Chondrocyte (in vitro differentiated cells): Measurements from ENCODE around the gene ETV3. TPM values are rescaled to one million over a fixed set of nuclear protein-coding genes. Genes with fewer than 3 reads are reported as not detected.

Source experiments
- DNase-seq: peaks from one replicate; pipeline ENCODE4 v3.0.0; 2021; ENCODE audit warnings: mixed read lengths, low spot score
- H3K27ac Mint-ChIP-seq: one replicate; pipeline ENCODE4 v1.8.0; 2021; ENCODE audit warnings: mild to moderate bottlenecking, moderate library complexity, mixed read lengths; ENCODE audit not compliant: unreplicated experiment
- H3K27me3 Mint-ChIP-seq: 2 replicates; pipeline ENCODE4 v1.8.0; 2021; ENCODE audit warnings: low read depth, mixed read lengths
- H3K36me3 Mint-ChIP-seq: 2 replicates; pipeline ENCODE4 v1.8.0; 2021; ENCODE audit warnings: low read depth, mixed read lengths
- H3K4me1 Mint-ChIP-seq: 2 replicates; pipeline ENCODE4 v1.8.0; 2021; ENCODE audit warnings: low read depth, mild to moderate bottlenecking, mixed read lengths
- H3K4me3 Mint-ChIP-seq: one replicate; pipeline ENCODE4 v1.8.0; 2021; ENCODE audit warnings: mild to moderate bottlenecking, moderate library complexity, mixed read lengths; ENCODE audit not compliant: unreplicated experiment
- H3K9me3 Mint-ChIP-seq: 2 replicates; pipeline ENCODE4 v1.8.0; 2021; ENCODE audit warnings: low read depth, mixed read lengths
- total RNA-seq: library from RNA; stranded (reverse); gene quantifications from 3 replicates; pipeline ENCODE4 v1.2.1, GENCODE V29; 2021
- TF ChIP-seq, protein P1 (sequence below): fragments of 200-600 bp; sonication (generic); IDR thresholded peaks from 2 replicates; pipeline ENCODE4 v1.5.0; 2021; ENCODE audit warnings: antibody characterized with exemption, mild to moderate bottlenecking, moderate library complexity

The ETV3 gene
- total RNA-seq, 1 donor from 2014 or later, result 23.4 TPM

DNA sequence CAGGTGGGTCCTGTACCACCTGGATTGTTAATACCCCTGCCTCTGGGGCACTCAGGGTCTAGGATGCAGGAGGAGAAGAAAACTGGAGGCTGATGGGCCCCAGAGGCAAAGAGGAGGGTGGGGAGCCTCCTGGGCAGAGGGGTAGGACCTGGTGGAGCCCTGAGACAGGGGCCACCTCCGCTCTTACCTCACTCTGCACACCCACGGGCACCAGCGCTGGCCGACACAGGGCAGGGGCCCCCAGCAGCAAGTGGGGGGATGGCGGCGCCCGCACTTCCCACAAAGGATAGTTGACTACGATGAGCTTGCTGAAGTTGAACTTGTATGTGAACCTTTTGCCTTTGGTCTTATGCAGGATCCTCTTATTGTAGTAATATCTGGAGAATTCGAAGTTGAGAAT is 39.7 kb downstream of the ETV3 start:
- Mint-ChIP-seq H3K4me3 (no peak overlapping the region), H3K27me3 (peaks cover 4% of the 10 kb centered on the region), H3K36me3 (no peaks in the 10 kb centered on the region), H3K9me3 (no peaks in the 10 kb centered on the region), H3K4me1 (no peaks in the 10 kb centered on the region), H3K27ac (no peak overlapping the region)
- TF ChIP-seq, protein P1, sequence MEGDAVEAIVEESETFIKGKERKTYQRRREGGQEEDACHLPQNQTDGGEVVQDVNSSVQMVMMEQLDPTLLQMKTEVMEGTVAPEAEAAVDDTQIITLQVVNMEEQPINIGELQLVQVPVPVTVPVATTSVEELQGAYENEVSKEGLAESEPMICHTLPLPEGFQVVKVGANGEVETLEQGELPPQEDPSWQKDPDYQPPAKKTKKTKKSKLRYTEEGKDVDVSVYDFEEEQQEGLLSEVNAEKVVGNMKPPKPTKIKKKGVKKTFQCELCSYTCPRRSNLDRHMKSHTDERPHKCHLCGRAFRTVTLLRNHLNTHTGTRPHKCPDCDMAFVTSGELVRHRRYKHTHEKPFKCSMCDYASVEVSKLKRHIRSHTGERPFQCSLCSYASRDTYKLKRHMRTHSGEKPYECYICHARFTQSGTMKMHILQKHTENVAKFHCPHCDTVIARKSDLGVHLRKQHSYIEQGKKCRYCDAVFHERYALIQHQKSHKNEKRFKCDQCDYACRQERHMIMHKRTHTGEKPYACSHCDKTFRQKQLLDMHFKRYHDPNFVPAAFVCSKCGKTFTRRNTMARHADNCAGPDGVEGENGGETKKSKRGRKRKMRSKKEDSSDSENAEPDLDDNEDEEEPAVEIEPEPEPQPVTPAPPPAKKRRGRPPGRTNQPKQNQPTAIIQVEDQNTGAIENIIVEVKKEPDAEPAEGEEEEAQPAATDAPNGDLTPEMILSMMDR, result no peak
- no peak for DNase-seq

DNA sequence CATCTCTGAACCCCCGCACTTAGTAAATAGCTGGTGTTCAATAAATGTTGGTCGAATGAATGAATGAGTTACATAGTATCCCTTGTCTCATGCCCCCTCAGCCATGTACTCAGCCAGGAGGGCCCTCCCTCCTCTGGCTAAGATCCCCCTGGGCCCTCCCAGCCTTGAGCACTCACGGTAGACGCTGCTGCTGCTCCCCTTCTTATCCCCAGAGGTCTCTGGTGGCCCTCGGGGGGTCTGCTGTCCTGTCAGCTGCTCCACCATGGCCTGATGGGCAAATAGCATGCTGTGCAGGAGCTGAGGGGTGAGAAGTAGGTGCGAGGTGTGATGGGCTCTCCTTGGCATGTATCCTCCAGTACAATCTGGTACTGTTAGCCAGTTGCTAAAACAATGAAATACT is 40.5 kb downstream of the ETV3 start:
- no peak overlapping the region for H3K27ac Mint-ChIP-seq
- TF ChIP-seq, protein P1, result no peak
- no peak overlapping the region for H3K4me3 Mint-ChIP-seq
- H3K4me1 Mint-ChIP-seq, result no peaks in the 10 kb centered on the region
- DNase-seq, result no peak
- H3K9me3 Mint-ChIP-seq, result no peaks in the 10 kb centered on the region
- peaks cover 4% of the 10 kb centered on the region for H3K27me3 Mint-ChIP-seq
- no peaks in the 10 kb centered on the region for H3K36me3 Mint-ChIP-seq

DNA sequence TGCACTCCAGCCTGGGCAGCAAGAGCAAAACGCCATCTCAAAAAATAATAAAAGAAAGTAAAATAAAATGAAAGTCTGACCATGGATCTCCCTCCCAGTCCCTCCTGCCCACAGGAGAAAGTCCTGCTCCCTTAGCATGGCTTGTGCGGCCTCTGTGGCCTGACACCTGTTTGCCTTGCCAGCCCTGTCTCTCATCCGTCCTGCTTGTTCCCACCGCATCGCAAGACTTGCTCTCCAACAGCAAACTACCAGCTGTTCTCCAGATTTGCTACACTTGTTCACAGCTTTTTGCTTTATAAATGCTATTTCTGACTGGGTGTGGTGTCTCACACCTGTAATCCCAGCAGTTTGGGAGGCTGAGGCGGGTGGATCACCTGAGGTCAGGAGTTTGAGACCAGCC is 41.3 kb downstream of the ETV3 start:
- TF ChIP-seq, protein P1, result no peak
- no peak for DNase-seq
- H3K27ac Mint-ChIP-seq, result no peak overlapping the region
- H3K27me3 Mint-ChIP-seq, result no peaks in the 10 kb centered on the region
- H3K9me3 Mint-ChIP-seq, result no peaks in the 10 kb centered on the region
- H3K4me1 Mint-ChIP-seq, result no peaks in the 10 kb centered on the region
- no peaks in the 10 kb centered on the region for H3K36me3 Mint-ChIP-seq
- H3K4me3 Mint-ChIP-seq, result no peak overlapping the region

DNA sequence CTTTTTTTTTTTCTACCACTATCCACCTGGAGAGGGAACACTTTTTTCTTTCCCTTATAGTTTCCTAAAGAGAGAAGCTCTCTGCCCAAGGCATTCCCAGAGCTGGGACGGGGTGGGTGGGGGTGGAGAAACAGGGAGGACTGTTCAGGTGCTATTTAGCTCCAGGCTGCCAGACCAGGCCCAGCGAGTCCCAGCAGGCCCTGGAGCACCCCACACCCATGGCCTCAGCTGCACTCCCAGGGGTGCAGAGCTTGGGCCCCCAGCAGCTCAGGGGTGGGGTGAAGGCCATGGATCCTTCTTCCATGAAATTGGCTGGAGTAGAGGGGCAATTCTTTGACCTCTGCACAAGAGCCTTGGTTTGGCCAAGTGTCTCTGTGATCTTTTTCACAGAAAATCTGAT is 42.6 kb downstream of the ETV3 start:
- no peak overlapping the region for H3K4me3 Mint-ChIP-seq
- H3K36me3 Mint-ChIP-seq, result no peaks in the 10 kb centered on the region
- TF ChIP-seq, protein P1, result no peak
- H3K27me3 Mint-ChIP-seq, result no peaks in the 10 kb centered on the region
- no peaks in the 10 kb centered on the region for H3K9me3 Mint-ChIP-seq
- no peak overlapping the region for H3K27ac Mint-ChIP-seq
- peaks cover 2% of the 10 kb centered on the region for H3K4me1 Mint-ChIP-seq
- no peak for DNase-seq

DNA sequence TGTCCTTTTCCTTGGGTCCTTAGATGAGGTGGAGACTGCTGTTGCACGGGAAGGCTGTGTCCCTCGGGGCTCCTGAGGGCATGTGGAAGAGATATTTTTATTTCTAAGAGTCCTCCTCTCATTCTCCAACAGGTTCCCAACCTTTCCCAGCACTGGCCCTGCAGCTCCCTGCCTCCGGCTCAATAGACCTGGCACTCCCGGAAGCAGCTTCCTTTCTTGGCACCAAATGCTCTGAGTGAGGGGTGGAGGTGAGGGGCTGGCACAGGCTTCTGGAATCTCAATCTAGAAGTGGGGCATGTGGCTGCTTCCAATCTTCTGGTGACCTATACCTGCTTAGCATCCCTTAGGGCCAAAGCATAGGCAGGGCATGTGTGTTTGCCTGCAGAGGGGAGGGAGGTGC is 43.1 kb downstream of the ETV3 start:
- H3K4me3 Mint-ChIP-seq, result no peak overlapping the region
- TF ChIP-seq, protein P1, result no peak
- no peaks in the 10 kb centered on the region for H3K36me3 Mint-ChIP-seq
- H3K27me3 Mint-ChIP-seq, result no peaks in the 10 kb centered on the region
- no peak for DNase-seq
- H3K4me1 Mint-ChIP-seq, result peaks cover 6% of the 10 kb centered on the region
- no peak overlapping the region for H3K27ac Mint-ChIP-seq
- H3K9me3 Mint-ChIP-seq, result no peaks in the 10 kb centered on the region
